Urinary bladder (tissue), 4 donors: ENCODE results near the gene C12orf42. TPM values are rescaled to one million over a fixed set of nuclear protein-coding genes. Genes with fewer than 3 reads are reported as not detected.
"Not testable (repeated sequence)": the region's sequence is repeated elsewhere in the genome, so short reads cannot be mapped to it uniquely, and the experiment has no call there.

Experiments
- DNase-seq: peaks from one replicate; pipeline ENCODE4 v3.0.0-alpha.2; 2015; ENCODE audit errors: extremely low spot score
- H3K27ac ChIP-seq: one replicate; pipeline ENCODE4 v1.5.1; 2013; ENCODE audit warnings: low read depth, mild to moderate bottlenecking, moderate library complexity
- H3K36me3 ChIP-seq: one replicate; pipeline ENCODE4 v1.6.1; 2013; ENCODE audit warnings: mild to moderate bottlenecking, moderate library complexity; ENCODE audit not compliant: insufficient read depth
- H3K4me1 ChIP-seq: one replicate; pipeline ENCODE4 v1.6.1; 2013; ENCODE audit warnings: mild to moderate bottlenecking, moderate library complexity; ENCODE audit not compliant: insufficient read depth
- H3K4me3 ChIP-seq: one replicate; pipeline ENCODE4 v1.5.1; 2013; ENCODE audit warnings: low read depth, low read length
- WGBS: extraction: QIAGEN DNeasy Blood & Tissue Kit; methylation state at CpG from one replicate; pipeline ENCODE4 v1.1.7; 2013; 5-methylcytosine and 5-hydroxymethylcytosine counted together
- polyA plus RNA-seq: library from polyadenylated mRNA; stranded (reverse); fragments of 200-250 nt; gene quantifications from one replicate; pipeline ENCODE4 v1.2.3, GENCODE V29; 2013
- total RNA-seq: library from RNA; depleted of rRNA; stranded (reverse); fragments of >200 nt; gene quantifications from one replicate; pipeline ENCODE4 v1.2.3, GENCODE V29; 2014
- donor health status: healthy with polysubstance abuse.
- donor health status: healthy.

The C12orf42 gene
- total and polyA plus RNA-seq, 2 donors, result 0.32 TPM; not detected in 1

DNA sequence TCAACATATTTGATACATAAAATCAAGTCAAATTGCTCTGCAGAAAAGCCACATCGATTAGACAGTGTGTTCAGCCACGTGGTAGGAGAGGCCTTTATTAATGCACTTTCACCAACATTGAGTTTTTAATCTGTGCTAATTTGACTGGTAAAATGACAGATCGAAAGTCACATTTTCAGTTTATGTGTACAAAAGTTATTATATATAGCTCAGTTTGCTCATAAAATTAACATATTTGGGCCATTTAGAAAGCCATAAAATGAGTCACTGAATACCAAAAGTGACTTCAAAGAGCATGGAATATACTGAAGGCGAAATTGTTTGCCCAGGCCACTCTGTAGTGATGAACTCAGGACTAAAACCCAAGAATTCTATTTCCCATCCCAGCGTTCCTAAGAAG, 26.0 kb downstream of the C12orf42 start:
- DNase-seq, result no peak
- WGBS, result 67% methylated on average over 5 of the region's 5 CpGs
- H3K27ac ChIP-seq, result no peak overlapping the region
- no peak overlapping the region for H3K4me3 ChIP-seq
- H3K36me3 ChIP-seq, result no peaks in the 10 kb centered on the region
- no peaks in the 10 kb centered on the region for H3K4me1 ChIP-seq

GRCh38 chr12:103468837-103469236, 26.9 kb downstream of the C12orf42 start:
- WGBS, result 59% methylated on average over 3 of the region's 3 CpGs
- no peaks in the 10 kb centered on the region for H3K4me1 ChIP-seq
- no peak overlapping the region for H3K4me3 ChIP-seq
- no peak overlapping the region for H3K27ac ChIP-seq
- H3K36me3 ChIP-seq, result no peaks in the 10 kb centered on the region
- no peak for DNase-seq

GRCh38 chr12:103462675-103463074, 33.1 kb downstream of the C12orf42 start:
- Histone ChIP-seq H3K36me3 (no peaks in the 10 kb centered on the region), H3K4me3 (no peak overlapping the region), H3K4me1 (no peaks in the 10 kb centered on the region), H3K27ac (no peak overlapping the region)
- no peak for DNase-seq
- WGBS, result 82% methylated on average over 3 of the region's 3 CpGs

- H3K36me3 ChIP-seq, result no peaks in the 10 kb centered on the region
- H3K4me3 ChIP-seq, result no peak overlapping the region
- no peaks in the 10 kb centered on the region for H3K4me1 ChIP-seq
- DNase-seq, result no peak
- no peak overlapping the region for H3K27ac ChIP-seq
- 61% methylated on average over 2 of the region's 2 CpGs for WGBS
Measured at GRCh38 chr12:103457471-103457870, 38.3 kb downstream of the C12orf42 start.

GRCh38 chr12:103456006-103456405, 39.8 kb downstream of the C12orf42 start:
- Histone ChIP-seq H3K4me1 (no peaks in the 10 kb centered on the region), H3K4me3 (no peak overlapping the region), H3K27ac (no peak overlapping the region), H3K36me3 (no peaks in the 10 kb centered on the region)
- no peak for DNase-seq
- WGBS, result 75% methylated on average over 2 of the region's 2 CpGs

DNA sequence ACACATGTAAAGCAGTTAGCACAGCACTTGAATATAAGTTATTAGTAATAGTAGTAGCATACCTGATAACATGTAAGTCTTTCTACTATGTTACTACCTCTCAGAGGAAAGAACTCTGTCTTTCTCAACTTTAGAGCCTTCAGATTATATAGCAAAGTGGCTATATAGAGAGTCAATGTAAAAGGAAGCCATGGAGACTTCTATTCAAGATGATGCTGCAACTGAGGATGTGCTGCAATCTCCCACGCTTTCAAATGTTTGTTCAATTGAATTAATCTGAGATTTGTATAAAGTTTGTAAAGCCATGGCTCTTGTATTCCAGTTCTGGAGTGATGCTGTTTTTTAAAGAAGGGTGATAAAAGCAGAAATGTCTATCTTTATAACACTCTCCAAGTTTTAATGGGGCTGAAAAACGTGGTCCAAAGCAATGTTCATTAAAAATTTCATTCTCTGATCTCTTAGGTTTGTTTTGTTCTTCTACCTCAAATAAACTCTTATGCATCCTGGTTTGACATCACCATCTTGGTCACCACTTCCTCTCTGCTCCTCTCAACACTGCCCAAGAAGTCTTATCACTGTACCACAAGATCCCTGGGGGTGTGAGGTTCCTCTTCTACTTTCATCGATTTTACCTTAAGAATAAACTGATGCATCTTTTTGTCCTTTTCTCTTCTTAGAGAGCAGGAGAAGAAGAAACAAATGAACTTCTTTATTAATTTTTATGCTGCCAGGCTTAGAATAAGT, 40.6 kb downstream of the C12orf42 start:
- Histone ChIP-seq H3K4me1 (no peaks in the 10 kb centered on the region), H3K4me3 (no peak overlapping the region), H3K36me3 (no peaks in the 10 kb centered on the region), H3K27ac (no peak overlapping the region)
- 69% methylated on average over 3 of the region's 3 CpGs for WGBS
- DNase-seq, result no peak

DNA sequence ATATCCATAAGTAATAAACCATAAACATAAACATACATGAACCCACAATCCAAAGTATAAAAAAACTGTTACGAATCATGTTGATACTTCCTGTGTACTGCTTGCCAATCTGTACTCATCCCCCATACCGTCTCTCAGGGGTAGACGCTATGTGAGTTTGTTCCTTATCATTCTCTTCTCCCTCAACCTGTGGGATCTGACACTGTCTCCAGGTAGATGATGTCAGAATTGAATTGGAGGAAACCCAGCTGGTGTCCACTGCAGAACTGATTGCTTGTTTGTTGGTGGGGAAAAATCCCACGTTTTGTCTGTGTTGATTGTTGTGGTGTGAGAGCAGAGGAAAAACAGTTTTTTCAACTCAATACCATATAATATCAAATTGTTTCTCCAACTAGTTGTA, 50.8 kb downstream of the C12orf42 start:
- no peak overlapping the region for H3K4me3 ChIP-seq
- H3K36me3 ChIP-seq, result no peaks in the 10 kb centered on the region
- no peaks in the 10 kb centered on the region for H3K4me1 ChIP-seq
- 43% methylated on average over 4 of the region's 4 CpGs for WGBS
- no peak overlapping the region for H3K27ac ChIP-seq
- no peak for DNase-seq

DNA sequence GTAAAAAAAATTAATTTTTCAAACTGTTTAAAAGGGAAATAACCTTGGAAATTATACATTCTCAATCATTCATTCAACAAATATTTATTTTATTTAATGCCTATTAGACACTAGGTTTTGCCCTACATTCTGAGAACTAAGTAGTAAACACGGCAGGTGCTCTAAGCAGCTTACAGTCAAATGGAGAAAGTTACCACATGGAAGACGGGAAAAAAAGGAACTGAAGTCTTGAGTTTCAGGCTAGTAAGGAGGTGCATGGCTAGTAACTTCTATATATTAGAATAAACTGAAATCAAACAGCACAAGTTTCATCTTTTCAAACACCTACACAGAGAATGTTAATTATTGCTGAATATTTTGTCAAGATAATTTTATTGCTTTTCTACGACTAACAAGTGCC, 52.9 kb downstream of the C12orf42 start:
- Histone ChIP-seq H3K4me1 (no peaks in the 10 kb centered on the region), H3K36me3 (no peaks in the 10 kb centered on the region), H3K27ac (no peak overlapping the region), H3K4me3 (no peak overlapping the region)
- DNase-seq, result no peak
- 67% methylated on average over 3 of the region's 3 CpGs for WGBS

DNA sequence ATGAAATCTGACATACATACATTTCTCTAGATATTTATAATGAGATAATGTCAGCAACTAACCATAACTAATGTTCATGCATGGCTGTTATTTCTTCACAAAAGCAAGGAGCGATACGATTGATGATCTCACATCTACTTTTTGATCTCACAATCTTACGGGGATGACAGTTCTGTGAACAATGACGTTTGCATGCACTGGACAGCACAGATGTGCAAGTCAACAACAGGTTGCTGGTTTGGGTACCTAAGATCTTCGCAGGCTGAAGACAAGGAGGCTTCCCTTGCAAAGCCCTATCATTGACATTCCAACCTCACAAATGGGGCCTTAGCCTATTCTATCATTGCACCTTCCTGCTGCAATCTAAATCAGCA, 53.6 kb downstream of the C12orf42 start:
- 79% methylated on average over 5 of the region's 5 CpGs for WGBS
- H3K36me3 ChIP-seq, result no peaks in the 10 kb centered on the region

DNA sequence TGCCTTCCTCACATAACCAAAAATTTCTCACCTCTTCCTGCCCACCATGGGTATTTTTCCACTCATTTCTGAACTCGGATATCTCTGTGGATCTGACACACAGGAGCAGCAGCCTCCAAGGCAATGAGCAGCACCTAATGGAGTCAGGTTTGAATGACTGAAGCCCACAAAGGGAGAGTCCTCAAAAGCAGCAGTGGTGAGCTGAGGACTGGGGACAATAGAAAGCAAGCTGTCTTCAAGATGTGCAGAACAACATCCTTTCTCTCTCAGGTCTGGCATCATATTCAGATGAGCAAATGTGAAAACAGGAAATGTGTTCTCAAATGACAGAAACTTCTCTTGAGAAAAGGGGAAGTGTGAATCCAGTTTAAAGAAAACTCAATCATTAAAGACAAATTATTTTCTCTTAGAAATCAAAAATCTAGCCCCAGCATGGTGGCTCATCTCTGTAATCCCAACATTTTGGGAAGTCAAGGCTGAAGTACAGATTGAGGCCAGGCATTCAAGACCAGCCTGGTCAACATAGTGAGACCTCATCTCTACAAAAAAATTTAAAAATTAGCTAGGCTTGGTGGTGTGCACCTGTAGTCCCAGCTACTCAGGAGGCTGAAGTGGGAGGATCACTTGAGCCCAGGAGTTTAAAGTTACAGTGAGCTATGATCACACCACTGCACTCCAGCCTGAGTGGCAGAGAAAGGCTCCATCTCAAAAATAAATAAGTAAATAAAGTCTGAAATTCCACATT, 54.2 kb downstream of the C12orf42 start:
- DNase-seq, result no peak
- 55% methylated on average over 1 of the region's 1 CpG for WGBS
- no peak overlapping the region for H3K27ac ChIP-seq

More for the DNA sequence above, 53.6 kb downstream of the C12orf42 start:
- Histone ChIP-seq H3K4me1 (no peaks in the 10 kb centered on the region), H3K4me3 (no peak overlapping the region), H3K27ac (no peak overlapping the region)
- no peak for DNase-seq

GRCh38 chr12:103434165-103435105, 61.3 kb downstream of the C12orf42 start:
- DNase-seq, H3K4me1 ChIP-seq, H3K4me3 ChIP-seq, H3K27ac ChIP-seq, H3K36me3 ChIP-seq: not testable (repeated sequence)
- WGBS, result 71% methylated on average over 31 of the region's 33 CpGs

More for the DNA sequence above, 54.2 kb downstream of the C12orf42 start:
- Histone ChIP-seq H3K4me3 (no peak overlapping the region), H3K36me3 (no peaks in the 10 kb centered on the region), H3K4me1 (no peaks in the 10 kb centered on the region)

DNA sequence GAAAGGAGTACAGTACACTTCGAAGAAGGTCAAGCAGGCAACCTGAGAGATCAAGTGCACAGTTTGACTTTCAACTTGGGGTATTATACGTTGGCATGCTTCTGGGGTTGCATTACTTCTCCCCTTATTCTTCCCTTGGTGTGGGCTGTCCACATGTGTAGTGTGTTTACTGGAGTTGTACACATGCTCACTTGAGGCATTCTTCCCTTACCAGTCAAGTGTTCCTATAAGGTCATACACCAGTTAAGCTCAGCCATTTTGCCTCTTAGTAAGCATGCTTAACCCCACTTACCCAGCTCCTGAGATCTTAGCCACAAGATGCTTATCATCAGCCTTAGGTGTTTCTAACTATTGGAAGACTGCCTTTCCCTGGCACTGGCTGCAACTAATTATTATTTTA, 63.8 kb downstream of the C12orf42 start:
- 84% methylated on average over 2 of the region's 2 CpGs for WGBS
- Histone ChIP-seq H3K4me3 (no peak overlapping the region), H3K36me3 (no peaks in the 10 kb centered on the region), H3K4me1 (no peaks in the 10 kb centered on the region), H3K27ac (no peak overlapping the region)
- DNase-seq, result no peak

DNA sequence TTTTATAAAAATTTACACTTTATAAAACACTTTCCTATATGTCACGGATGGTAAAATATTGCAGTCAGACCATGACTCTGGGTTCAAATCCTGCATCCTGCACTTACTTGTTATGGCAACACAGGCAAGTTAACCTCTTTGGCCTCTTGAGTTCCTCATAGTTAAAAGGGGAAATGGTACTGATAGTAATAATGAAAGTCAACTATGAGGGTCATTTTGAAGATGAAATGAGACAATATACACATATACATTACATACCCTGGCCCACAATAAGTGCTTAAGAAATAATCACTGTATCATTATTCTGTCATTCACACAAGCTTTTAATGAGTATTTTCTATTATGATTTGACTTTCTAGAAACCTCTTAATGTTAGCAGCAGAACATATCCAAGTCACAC, 64.4 kb downstream of the C12orf42 start:
- Histone ChIP-seq H3K36me3 (no peaks in the 10 kb centered on the region), H3K4me3 (no peak overlapping the region), H3K27ac (no peak overlapping the region), H3K4me1 (no peaks in the 10 kb centered on the region)
- 95% methylated on average over 1 of the region's 1 CpG for WGBS
- no peak for DNase-seq
